22Rv1 (cell line): ENCODE results near the gene SLC1A2.

ENCODE experiments used
- CTCF ChIP-seq: fragments of 450-650 bp; IDR thresholded peaks from 2 replicates; pipeline ENCODE4 v1.5.1; 2017; ENCODE audit warnings: mild to moderate bottlenecking
- ZFX ChIP-seq: fragments of 450-650 bp; IDR thresholded peaks from 2 replicates; pipeline ENCODE4 v1.6.1; 2017; ENCODE audit warnings: antibody characterized with exemption, borderline replicate concordance

DNA sequence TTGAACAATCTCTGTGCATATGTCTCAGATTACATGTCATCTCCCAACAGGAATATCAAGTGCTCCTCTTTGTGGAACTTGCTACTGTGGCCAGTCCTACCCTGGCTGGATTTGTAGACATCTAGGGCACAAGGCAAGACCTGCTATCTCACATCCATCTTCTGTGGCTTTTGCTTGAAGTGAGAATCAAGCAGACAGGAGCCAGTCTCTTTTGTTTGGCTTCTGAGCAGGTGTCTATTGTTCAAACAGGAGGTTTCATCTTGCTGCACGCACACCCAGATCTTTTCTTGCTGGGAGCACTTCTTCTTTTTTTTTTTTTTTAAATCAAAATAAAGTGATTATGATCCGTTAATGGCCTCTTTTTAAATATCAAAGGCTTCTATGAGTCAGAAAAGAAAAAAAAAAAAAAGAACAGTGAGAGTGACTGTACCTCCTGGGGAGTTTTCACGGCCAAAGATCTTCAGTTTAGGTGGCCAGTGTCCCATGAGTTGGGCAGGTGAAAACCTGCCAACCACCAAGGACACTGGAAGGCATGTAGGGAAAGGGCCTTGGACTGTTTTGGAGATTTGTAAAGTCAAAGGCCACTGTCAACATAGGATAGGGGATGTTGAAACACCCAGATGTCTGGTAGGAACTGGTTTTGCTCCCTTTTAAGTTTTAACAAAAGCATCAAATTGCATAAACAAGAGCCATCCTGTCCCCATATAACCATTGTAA, 202.2 kb downstream of the SLC1A2 start:
- TF ChIP-seq CTCF (no peak), ZFX (no peak)
